Hippocampal formation (tissue), 2 donors: ENCODE measurements around the gene GMPS.
"Not testable (repeated sequence)": the region's sequence is repeated elsewhere in the genome, so short reads cannot be mapped to it uniquely, and the experiment has no call there.

Source experiments
- DNase-seq, 2 donors: peaks; one replicate each; lab custom pipeline; 2025; lab: John Stamatoyannopoulos, UW

Gene GMPS

GRCh38 chr3:155872904-155873646, 2.6 kb downstream of the GMPS start:
- DNase-seq, result no peak

- no peak for DNase-seq
Measured at GRCh38 chr3:155876037-155876436, 5.6 kb downstream of the GMPS start.

DNA sequence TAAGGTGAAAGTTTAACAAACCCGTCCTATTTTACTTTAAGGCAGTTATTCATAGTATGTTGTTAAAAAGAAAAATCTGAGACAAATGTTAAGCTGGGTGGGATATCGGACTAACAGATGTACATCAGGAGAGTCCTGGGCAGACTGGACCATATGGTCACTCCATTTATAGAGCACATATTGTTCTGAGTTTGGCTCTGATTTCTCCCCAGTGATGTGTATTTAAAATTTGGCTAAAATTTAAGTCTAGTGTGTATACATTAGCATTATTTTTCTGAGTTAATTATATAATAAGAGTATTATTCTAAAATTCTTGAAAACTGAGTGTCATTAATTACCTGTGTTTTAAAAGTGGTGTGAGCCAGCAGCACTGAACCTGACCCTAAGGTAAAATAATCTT, 6.1 kb downstream of the GMPS start:
- DNase-seq, result no peak

GRCh38 chr3:155880286-155880685, 9.8 kb downstream of the GMPS start:
- no peak for DNase-seq

GRCh38 chr3:155884292-155884691, 13.8 kb downstream of the GMPS start:
- DNase-seq, result no peak

- DNase-seq, result no peak
Measured at GRCh38 chr3:155885292-155885691, 14.8 kb downstream of the GMPS start.

GRCh38 chr3:155886348-155886747, 15.9 kb downstream of the GMPS start:
- DNase-seq, result not testable (repeated sequence)

DNA sequence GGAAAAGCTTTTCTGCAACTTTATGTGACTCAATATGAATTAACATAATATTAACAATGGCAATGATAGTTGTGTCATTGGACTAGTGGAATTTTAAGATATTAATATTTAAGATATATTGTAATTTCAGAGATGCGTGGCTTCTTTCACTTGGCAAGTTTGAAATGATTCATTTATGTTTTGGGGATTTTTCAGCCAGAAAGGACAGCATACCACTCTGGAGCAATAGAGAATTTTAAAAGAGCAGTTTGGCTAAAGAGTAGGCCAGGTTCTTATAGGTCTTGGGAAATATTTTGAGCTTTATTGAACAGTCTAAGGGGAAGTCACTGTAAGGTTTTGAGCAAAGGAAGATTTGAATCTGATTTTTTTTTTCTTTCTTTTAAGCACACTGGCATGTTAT, 16.5 kb downstream of the GMPS start:
- no peak for DNase-seq

DNA sequence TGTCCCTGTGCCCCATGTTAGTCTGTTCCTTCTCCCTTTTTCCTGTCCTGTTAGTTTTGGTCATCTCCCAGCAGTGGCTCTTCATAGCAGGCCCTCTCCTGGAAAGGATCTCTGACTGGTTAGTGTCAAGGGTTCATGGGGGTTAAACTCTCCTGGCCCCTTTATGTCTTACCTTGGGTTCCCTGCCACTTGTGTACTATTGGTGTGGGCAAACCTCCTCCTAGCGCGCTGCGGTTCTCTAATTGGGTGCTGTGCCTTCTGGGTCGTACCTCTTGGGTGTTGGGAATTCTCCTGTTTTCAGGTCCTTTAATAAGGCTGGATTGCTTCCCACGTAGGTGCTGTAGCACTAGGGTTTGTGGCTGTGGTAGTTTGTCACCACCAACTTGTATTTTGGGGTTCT, 18.8 kb downstream of the GMPS start:
- DNase-seq, result no peak

GRCh38 chr3:155889952-155890351, 19.5 kb downstream of the GMPS start:
- no peak for DNase-seq

GRCh38 chr3:155890671-155891190, 20.3 kb downstream of the GMPS start:
- DNase-seq, result no peak

DNA sequence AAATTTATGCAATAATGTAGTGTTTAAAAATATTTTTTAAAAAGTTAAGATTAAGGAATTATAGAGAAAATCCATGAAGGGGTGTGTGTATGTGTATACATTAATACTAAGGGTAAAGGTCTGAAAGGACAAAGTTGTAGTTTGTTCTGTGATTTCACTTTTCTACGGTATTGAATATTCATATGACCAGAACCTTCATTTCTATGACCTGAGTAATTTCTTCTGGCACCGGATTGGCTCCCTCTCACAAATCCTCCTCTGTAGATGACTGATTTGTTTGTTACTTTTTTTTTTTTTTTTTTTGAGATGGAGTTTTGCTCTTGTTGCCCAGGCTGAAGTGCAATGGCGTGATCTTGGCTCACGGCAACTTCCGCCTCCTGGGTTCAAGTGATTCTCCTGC, 20.9 kb downstream of the GMPS start:
- no peak for DNase-seq

DNA sequence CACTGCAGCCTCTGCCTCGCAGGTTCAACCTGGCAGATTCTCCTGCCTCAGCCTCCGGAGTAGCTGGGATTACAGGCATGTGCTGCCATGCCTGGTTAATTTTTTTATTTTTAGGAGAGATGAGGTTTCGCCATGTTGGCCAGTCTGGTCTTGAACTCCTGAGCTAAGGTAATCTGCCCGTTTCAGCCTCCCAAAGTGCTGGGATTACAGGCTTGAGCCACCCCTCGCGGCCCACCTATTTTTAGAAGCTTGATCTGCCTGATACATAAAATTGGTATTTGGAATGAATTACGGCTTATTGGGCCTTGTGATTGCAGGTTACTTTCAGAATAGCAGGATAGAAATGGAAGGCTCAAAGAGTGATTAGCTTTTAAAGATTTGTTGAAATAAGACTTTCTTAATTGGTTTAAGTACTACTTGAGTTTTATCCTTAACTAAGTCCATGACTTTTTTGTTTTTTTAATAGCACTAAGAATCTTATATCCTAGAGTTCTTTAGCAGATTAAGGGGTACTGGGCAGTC, 25.0 kb downstream of the GMPS start:
- no peak for DNase-seq

- no peak for DNase-seq
Measured at GRCh38 chr3:155906900-155907299, 36.5 kb downstream of the GMPS start.

DNA sequence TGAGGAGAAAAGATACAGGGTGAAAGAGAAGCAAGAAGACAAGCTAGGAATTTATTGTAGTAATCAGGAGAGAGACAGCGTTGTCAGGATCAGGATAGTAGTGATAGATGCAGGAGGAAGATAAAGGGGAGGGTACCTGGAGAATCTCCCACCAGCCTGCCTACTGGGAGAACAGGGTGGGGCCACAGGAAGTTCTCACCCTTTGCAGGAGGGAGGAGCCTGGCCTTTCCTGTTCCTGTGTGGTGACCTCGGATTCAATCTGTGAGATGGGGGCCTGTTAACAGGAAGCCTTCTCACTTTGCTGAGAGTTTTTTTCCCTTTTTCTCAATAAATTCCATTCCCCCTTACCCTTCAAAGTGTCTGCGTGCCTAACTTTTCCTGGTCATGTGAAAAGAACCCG, 37.6 kb downstream of the GMPS start:
- no peak for DNase-seq

GRCh38 chr3:155908605-155909004, 38.2 kb downstream of the GMPS start:
- no peak for DNase-seq

DNA sequence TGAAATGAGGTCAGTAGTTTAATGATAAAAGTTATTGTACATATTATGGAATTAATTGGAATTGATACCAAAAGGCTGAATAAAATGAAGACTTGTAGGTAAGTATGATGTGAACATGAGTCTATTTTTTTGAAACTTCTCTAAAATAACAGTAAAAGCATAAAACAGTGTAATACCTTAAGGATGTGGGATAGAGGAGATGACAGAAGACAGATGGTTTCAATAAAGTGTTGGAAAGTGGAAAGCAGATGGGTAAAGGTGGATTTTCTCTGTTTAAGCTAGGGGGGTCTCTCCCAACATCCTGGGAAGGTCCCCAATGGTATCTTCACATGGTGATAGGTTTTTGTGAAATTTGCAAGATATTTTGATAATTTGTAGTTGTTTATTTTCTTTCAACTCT, 41.6 kb downstream of the GMPS start:
- DNase-seq, result no peak

DNA sequence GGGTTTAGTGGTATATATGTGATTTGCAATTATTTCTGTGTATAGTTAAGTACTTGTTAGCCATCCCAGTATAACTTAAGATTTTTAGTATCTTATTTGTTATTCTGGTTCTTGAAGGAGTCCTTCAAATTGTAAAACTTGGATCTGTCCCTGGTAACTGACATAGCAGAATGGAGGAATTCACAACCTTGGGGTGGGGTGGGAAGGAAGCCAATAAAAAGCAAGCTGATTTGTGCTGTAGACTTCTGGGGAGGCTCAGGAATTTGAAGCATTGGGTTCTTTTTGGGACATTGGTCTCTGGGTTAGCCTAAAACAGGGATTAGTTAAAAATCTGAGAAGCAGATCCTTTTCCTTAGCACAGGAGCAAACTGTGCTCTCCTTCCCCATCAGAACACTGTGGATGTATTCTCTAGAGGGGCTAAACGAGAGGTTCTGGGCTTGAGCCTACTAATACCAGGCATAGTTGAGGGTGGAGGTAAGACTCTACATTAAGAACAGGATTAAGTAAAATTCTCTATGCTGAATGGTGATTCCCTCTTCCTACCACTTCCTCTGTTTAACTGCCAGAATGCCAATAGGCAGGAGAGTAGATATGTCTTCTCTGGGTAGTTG, 42.2 kb downstream of the GMPS start:
- DNase-seq, result no peak

DNA sequence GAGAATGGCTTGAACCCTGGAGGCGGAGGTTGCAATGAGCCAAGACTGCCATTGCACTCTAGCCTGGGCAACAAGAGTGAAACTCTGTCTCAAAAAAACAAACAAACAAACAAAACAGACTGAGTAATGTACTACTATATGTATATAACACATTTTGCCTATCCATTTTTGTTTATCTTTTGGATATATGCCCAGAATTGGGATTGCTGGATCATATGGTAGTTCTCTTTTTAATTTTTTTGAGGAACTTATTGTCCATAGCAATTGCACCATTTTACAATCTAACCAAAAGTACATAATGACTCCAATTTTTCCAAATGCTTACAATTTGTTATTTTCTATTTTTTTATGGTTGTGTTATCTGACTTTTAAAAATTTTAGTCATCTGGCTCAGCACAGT, 47.3 kb downstream of the GMPS start:
- DNase-seq, result no peak

DNA sequence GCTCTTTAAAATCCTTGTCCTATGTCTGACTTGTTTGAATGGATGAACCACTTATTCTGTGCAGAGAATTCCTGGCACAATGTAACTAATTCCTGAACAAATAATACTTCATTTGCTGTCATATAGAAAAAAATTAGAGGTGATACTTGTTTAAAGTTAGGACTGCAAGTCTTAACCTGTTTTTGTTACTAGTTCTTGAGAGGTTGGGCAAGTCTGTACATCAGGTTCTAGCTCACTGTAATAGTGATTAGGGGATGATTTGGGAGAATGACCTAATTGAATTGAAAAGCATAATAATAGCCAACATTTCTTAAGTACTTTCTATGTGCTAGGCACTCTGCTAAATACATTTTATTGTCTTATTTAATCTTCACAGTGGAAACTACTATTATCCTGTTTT, 49.3 kb downstream of the GMPS start:
- DNase-seq, result no peak

GRCh38 chr3:155921486-155921885, 51.0 kb downstream of the GMPS start:
- no peak for DNase-seq

DNA sequence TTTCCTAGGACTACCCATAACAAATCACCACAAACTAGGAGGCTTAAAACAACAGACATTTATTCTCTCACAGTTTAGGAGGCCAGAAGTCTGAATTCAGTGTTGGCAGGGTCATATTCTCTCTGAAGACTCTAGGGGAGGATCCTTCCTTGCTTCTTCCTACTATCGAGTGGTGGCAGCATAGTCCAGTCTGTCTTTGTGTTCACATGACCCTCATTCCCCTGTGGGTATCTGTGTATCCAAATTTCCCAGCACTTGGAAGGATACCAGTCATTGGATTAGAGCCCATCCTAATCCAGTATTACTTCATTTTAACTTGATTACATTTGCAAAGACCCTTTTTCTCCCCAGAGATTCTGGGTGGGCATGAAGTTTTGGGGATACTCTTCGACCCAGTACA, 63.8 kb downstream of the GMPS start:
- no peak for DNase-seq

- DNase-seq, result no peak
Measured at GRCh38 chr3:155938409-155938808, 68.0 kb downstream of the GMPS start.
